ENCODE data around the gene HMGB4.

Gene HMGB4

DNA sequence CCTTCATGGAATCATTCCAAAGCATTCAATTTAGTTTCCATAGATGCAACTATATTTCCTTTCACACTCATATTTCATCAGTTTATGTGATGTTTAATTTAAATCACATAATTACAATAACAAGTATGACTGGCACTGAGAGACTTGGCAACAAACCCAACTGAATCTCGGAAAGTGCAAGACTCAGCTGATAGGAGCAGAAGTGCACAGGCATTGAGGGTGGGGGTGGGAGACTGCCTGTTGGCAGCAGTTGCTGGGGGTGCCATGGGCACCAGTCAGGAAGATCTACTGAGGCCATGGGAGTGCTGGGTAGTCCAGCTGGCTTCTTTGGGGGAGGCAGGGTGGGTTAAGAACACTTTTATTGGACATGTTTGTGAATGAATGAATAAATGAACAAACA lies 10.4 kb upstream of the HMGB4 start:
- TF ChIP-seq SP3 (tag by site-specific recombination; IDR thresholded peaks at IDR 0.05): no peak
- TF ChIP-seq, protein P1, sequence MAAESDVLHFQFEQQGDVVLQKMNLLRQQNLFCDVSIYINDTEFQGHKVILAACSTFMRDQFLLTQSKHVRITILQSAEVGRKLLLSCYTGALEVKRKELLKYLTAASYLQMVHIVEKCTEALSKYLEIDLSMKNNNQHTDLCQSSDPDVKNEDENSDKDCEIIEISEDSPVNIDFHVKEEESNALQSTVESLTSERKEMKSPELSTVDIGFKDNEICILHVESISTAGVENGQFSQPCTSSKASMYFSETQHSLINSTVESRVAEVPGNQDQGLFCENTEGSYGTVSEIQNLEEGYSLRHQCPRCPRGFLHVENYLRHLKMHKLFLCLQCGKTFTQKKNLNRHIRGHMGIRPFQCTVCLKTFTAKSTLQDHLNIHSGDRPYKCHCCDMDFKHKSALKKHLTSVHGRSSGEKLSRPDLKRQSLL (tag by site-specific recombination; IDR thresholded peaks at IDR 0.05): no peak
- TF ChIP-seq ZNF623 (tag by site-specific recombination; IDR thresholded peaks at IDR 0.05): no peak
- no peak for TF ChIP-seq ZBTB21 (tag by site-specific recombination; IDR thresholded peaks at IDR 0.05)
- TF ChIP-seq ZSCAN16 (tag by site-specific recombination; IDR thresholded peaks at IDR 0.05): no peak

DNA sequence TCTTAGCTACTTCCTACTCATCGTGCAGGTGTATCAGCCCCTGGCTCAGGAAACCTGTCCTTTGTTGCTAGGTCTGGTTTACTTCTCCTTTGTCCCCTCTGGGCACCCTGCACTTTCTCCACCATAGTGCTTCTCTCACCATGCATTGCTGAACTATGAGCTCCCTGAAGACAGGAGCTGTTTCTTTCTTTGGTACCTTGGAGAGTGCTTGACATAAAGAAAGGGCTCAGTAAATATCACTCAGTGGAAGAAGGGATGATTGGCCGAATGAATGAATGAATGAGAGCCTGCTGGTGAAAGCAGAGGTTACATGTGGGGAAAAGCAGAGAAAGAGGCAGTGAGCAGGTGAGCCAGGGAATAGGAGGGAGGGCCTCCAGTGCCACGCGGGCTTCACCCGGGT lies 9.8 kb upstream of the HMGB4 start:
- Histone ChIP-seq H3K4me3 (ENCODE audit: low read depth, low read length) (no peak overlapping the region), H3K4me1 (ENCODE audit: control insufficient read depth, insufficient read depth, low read length) (no peaks in the 10 kb centered on the region), H3K9me3 (ENCODE audit: control insufficient read depth, insufficient read depth, low read depth, low read length) (no peaks in the 10 kb centered on the region), H3K36me3 (ENCODE audit: control insufficient read depth in 2 of 2, insufficient read depth in 1 of 2, low read length in 2 of 2) (no peaks in the 10 kb centered on the region), H3K27ac (ENCODE audit: extremely low read depth, low read depth, low read length) (no peak overlapping the region)
- ChIA-PET POLR2A (no interaction called here), CTCF (interaction anchor here (0.6 to 1.0 kb wide), 2 partner anchors 31 to 141 kb away, joined by 3 to 4 read pairs; no protein-coding TSS in a partner anchor)
- TF ChIP-seq ZEB2 (tag by site-specific recombination; IDR thresholded peaks at IDR 0.05): no peak
- TF ChIP-seq ZNF433 (tag by site-specific recombination; IDR thresholded peaks at IDR 0.05; ENCODE audit: low read depth): no peak
- TF ChIP-seq, protein P2, sequence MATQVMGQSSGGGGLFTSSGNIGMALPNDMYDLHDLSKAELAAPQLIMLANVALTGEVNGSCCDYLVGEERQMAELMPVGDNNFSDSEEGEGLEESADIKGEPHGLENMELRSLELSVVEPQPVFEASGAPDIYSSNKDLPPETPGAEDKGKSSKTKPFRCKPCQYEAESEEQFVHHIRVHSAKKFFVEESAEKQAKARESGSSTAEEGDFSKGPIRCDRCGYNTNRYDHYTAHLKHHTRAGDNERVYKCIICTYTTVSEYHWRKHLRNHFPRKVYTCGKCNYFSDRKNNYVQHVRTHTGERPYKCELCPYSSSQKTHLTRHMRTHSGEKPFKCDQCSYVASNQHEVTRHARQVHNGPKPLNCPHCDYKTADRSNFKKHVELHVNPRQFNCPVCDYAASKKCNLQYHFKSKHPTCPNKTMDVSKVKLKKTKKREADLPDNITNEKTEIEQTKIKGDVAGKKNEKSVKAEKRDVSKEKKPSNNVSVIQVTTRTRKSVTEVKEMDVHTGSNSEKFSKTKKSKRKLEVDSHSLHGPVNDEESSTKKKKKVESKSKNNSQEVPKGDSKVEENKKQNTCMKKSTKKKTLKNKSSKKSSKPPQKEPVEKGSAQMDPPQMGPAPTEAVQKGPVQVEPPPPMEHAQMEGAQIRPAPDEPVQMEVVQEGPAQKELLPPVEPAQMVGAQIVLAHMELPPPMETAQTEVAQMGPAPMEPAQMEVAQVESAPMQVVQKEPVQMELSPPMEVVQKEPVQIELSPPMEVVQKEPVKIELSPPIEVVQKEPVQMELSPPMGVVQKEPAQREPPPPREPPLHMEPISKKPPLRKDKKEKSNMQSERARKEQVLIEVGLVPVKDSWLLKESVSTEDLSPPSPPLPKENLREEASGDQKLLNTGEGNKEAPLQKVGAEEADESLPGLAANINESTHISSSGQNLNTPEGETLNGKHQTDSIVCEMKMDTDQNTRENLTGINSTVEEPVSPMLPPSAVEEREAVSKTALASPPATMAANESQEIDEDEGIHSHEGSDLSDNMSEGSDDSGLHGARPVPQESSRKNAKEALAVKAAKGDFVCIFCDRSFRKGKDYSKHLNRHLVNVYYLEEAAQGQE (tag by site-specific recombination; IDR thresholded peaks at IDR 0.05): peak; percentile 61
- no peak for TF ChIP-seq ZNF133 (tag by site-specific recombination; IDR thresholded peaks at IDR 0.05)
- TF ChIP-seq ZNF544 (tag by site-specific recombination; IDR thresholded peaks at IDR 0.05): no peak
- TF ChIP-seq FEZF1 (tag by site-specific recombination; IDR thresholded peaks at IDR 0.05): no peak
- TF ChIP-seq KLF16 (tag by site-specific recombination; IDR thresholded peaks at IDR 0.05): no peak

More for the DNA sequence above, 10.4 kb upstream of the HMGB4 start:
- no peak overlapping the region for H3K4me3 ChIP-seq (ENCODE audit: low read depth, low read length)
- POLR2A ChIA-PET: no interaction called here
- H3K27ac ChIP-seq (ENCODE audit: extremely low read depth, low read depth, low read length): no peak overlapping the region
- no peaks in the 10 kb centered on the region for H3K36me3 ChIP-seq (ENCODE audit: control insufficient read depth in 2 of 2, insufficient read depth in 1 of 2, low read length in 2 of 2)
- H3K4me1 ChIP-seq (ENCODE audit: control insufficient read depth, insufficient read depth, low read length): no peaks in the 10 kb centered on the region
- CTCF ChIA-PET: no interaction called here
- H3K9me3 ChIP-seq (ENCODE audit: control insufficient read depth, insufficient read depth, low read depth, low read length): no peaks in the 10 kb centered on the region

DNA sequence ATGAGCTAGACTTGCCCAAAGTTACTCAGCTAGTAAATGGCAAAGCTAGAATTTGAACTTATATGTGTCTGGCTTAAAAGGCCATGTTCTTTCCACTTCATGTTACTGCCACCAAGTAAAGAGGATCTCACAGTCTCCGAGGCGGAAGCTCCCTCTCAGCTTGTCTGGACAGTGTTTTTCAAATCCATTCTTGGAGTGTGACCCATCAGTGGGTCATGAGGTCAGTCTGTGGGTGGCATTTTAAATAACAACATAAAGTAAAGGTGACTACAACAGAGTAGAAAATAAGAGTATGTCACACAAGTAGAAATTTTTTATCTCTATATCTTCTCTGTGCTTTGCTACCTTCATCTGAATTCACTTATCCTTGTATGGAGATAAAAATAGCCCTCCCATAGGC lies 3.2 kb upstream of the HMGB4 start:
- no peaks in the 10 kb centered on the region for H3K4me1 ChIP-seq (ENCODE audit: control insufficient read depth, insufficient read depth, low read length)
- H3K27ac ChIP-seq (ENCODE audit: extremely low read depth, low read depth, low read length): no peak overlapping the region
- ChIA-PET CTCF (interaction anchor here (0.6 kb wide), 1 partner anchor 127 kb away, joined by 3 read pairs; no protein-coding TSS in a partner anchor), POLR2A (no interaction called here)
- H3K36me3 ChIP-seq (ENCODE audit: control insufficient read depth in 2 of 2, insufficient read depth in 1 of 2, low read length in 2 of 2): no peaks in the 10 kb centered on the region
- H3K9me3 ChIP-seq (ENCODE audit: control insufficient read depth, insufficient read depth, low read depth, low read length): no peaks in the 10 kb centered on the region
- TF ChIP-seq HOXA7 (CRISPR knock-in tag; IDR thresholded peaks at IDR 0.05; ENCODE audit: borderline replicate concordance) (no peak), KLF8 (tag by site-specific recombination; IDR thresholded peaks at IDR 0.05) (no peak), ZNF776 (tag by site-specific recombination; IDR thresholded peaks at IDR 0.05; ENCODE audit: borderline replicate concordance) (no peak), ZNF600 (tag by site-specific recombination; IDR thresholded peaks at IDR 0.05) (no peak), ZSCAN23 (tag by site-specific recombination; IDR thresholded peaks at IDR 0.05) (no peak)
- no peak overlapping the region for H3K4me3 ChIP-seq (ENCODE audit: low read depth, low read length)

Measured in HEK293 (cell line).